ENCODE data around the gene CTXN3.

CTXN3 gene

GRCh38 chr5:127649018-127649439 is at the start of gene CTXN3:
Gene CTXN3 (plus strand): TSS chr5:127649082. CDS start chr5:127657522, 8,440 bp downstream.
- no peak for DNase-seq

DNA sequence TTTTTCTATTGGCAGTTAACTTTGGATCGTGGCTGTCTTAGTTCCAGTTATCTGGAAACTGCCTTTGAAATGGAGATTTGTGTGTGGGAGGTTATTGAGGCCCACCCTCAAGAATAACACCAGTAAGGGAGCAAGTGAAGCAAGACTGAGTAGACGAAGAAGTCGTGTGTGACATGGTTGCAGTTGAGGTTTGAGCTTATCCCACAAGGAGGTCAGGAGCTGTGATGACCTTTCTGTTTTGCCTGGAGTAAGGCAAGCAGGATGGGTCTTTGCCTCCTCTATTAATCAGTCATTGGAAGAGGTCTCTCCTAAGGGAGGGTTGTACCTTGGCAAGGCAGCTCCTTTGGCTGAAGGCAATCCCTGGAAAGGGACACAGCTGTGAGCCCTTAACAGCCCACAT is 49.6 kb upstream of the CTXN3 start:
- no peak for DNase-seq

GRCh38 chr5:127599847-127600246 is 49.0 kb upstream of the CTXN3 start:
- no peak for DNase-seq

- no peak for DNase-seq
These were observed 47.8 kb upstream of the CTXN3 start for GRCh38 chr5:127601111-127601510.

DNA sequence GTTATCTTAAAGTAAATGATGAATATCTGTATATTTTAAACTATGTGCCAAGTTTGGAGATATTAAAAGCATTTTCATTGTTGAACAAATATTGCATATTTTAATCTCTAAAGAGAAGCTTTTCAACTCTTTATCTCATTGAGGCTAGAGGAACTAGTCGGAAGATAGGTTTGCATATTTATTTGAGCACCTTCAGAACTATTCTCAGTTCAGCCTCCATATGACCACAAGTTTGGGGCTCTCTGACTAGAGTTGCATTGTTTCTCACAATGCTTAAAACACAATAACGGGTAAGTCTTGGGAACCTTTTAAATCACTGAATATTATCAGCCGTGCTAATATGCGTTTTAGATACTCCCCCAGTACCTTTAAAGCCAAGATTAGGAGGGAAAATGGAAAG is 47.3 kb upstream of the CTXN3 start:
- no peak for DNase-seq

DNA sequence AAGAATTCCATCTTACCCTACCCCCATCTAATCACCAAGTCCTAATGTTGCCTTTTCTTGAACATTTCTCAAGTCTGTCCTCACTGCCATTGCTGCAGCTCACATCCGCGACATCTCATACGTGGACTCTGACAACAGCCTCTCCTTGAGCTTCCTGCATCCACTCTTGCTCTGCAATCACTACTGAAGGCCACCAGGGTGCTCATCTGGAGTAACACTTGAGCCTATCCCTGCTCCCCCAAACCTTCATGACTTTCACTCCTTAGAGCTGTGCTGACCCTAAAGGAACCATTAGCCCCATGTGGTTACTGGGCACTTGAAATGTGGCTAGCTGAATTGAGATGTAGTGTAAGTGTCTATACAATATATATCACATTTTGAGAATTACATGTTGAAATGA is 46.4 kb upstream of the CTXN3 start:
- no peak for DNase-seq

DNA sequence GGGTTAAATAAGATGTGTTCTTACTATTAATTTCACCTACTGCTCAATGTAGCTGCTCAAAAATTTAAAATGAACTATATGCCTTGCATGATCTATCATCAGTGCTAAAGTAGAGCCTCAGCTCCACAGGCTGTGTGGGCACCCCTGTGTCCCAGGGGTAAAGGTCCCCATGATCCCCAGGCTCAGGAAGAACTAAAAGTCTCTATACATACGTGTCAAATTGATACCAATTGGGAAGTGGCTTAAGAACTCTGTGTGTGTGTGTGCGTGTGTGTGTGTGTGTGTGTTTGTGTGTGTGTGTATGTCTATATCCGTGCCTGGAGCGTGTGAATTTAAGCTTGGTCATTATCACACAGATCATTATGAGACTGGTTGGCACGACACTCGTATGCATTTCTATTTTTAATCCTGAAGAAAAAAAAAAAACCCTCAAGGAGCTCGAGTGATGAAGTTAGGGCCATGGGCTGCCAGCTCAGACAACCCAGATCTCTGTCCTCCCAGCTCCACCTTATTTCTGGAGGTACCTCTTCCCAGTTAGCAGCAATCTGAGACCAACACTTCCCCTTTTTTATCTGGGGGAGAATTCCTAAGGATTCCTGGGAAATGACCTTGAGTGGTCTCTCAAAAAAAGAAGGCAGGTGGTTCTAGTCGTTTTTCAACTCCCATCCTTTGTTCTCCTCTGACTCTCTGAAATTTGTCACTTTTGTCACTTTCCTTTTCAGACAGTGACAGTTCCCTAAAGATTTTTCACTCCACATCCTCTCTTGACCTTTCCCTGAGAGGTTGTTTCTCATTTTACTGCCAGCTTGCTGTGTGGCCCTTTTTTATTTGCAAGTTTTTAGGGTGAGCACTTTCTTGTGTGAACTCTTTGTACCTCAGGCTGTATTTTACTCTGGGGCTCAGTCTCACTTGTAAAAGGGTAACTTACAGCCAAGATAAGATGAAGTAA is 45.7 kb upstream of the CTXN3 start:
- no peak for DNase-seq

DNA sequence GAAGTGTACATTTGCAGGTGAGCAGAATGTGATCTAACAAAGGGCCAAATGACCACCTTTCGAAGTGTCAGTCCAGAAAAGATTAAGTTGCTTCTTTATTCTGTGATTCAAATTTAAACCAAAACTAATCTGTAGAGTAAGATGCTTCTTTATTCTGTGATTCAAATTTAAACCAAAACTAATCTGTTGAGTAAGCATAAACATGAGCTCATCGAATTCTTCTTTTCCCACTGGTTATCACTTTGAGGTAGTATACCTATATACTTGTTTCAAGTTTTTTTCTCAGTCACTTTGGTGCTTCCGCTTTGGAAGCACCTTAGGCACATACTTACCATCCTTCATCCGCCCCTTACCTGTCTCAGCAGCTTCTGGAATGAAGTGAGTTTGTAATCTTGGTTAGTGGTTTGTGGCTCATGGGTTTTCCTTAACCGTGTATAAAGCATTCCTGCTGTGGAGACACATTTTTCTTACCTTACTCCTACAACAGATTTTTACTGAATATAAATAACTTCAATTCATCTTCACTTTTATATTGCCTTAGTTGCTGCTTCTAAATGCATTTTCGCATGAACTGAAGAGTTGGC is 40.7 kb upstream of the CTXN3 start:
- no peak for DNase-seq

GRCh38 chr5:127609011-127609410 is 39.9 kb upstream of the CTXN3 start:
- DNase-seq: no peak

GRCh38 chr5:127609957-127610356 is 38.9 kb upstream of the CTXN3 start:
- DNase-seq: no peak

DNA sequence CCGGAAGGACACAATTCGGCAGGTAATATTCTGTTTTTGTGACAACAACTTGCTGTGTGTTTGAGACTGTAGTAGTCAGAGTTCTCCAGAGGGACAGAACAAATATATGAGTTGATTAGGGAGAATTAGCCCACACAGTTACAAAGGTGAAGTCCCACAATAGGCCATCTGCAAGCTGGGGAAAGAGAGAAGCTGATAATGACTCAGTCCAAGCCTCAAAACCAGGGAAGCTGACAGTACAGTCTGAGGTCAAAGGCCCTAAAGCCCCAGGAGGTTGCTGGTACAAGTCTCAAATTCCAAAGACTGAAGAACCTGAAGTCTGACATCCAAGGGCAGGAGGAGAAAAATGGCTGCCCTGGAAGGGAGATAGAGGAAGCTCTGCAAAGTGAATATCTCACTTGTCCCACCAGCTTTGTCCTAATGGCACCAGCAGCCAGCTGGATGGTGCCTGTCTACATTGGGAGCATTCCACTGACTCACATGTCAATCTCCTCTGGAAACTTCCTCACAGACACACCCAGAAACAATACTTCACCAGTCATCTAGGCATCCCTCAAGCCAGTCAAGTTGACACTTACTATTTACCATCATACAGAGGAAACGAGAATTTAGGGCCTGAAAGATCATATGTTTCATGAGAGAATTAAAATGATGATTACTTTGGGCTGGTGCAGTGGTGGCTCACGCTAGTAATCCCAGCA is 36.3 kb upstream of the CTXN3 start:
- DNase-seq: no peak

GRCh38 chr5:127615916-127616315 is 33.0 kb upstream of the CTXN3 start:
- no peak for DNase-seq

DNA sequence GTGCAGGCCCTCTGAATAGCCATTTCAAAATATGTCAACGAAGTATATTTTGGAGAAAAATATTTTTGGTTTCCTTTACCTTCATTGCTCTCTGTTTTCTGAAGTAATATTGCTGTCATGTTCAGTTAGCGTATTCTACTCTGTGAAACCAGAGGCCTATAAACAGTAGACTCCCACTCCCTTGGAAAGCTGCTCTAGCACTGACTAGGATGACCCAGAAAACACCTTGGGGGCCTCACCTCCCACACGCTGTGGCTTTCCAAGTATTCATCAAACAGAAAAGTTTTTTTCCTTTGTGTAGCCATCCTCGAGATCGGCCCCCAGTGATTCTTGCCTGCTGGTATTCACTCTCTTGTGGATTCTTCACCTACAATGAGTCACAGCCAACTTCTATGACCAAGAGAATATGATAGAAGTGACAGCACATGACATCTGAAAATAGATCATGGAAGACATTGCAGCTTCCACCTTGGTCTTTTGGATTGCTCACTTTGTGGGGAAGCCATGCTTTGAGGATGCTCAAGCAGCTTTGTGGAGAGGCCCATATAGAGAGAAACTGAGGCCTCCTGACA is 28.9 kb upstream of the CTXN3 start:
- DNase-seq: no peak

DNA sequence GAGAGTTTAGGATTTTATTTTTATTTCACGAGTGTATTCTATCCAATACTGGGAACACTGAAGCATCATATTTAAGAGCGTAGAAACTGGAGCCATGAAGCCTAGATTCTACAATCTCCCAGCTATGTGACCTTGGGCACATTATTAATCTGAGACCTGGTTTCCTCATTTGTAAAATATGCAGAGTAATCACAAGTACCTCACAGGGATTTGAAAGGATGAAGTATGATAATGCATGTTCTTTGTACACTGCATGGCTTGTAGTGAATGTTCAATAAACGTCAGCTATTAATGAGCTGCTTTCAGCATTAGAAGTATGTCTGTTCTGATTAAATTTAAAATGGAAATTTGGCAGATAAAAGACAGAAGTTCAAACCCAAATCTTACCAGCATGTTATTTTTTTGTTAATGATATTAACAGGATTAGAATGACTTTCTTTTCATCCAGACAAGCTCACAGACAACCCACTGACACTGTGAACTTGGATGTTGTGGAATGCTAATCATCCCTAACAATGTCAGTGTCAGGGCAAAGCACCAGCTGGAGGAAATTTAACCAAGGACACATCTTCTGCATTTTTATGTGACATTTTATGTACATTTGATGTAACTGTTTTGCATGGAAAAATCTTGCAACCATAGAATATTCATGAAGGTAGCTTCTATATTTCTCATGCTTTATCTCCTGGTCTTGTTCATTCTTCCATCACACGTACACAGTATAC is 27.1 kb upstream of the CTXN3 start:
- no peak for DNase-seq

DNA sequence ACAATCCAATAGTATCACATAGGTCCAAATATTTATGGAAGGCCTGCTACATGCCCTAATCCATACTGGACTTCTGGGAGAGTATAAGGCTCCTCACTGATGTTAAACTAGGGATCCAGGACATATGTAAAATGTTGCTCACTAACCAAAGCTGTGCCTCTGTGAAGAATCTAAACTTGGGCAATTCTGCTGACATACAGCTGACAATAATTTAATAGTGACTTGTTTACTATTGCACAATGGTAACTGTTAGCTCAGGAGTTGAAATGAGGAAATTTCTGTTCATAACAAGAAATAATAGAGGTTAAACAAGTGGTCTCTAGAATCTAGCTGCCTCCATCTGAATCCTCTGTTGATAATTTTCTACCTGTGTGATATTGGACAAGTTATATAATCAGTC is 14.9 kb upstream of the CTXN3 start:
- DNase-seq: no peak

DNA sequence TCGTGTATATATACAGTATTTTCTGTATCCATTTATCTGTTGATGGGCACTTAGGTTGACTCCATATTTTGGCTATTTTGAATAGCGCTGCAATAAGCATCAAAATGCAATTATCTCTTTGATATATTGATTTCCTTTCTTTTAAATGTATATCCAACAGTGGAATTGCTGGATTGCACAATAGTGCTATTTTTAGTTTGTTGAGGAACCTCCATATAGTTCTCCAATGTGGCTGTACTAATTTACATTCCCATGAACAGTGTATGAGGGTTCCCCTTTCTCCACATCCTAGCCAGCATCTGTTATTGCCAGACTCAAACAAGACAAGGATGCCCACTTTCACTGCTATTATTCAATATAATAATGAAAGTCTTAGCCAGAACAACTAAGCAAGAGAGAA is 9.1 kb upstream of the CTXN3 start:
- no peak for DNase-seq

- DNase-seq: no peak
These were observed 5.9 kb upstream of the CTXN3 start for GRCh38 chr5:127642949-127643348.

- no peak for DNase-seq
These were observed 5.3 kb upstream of the CTXN3 start for GRCh38 chr5:127643607-127644006.

- no peak for DNase-seq
These were observed 3.6 kb upstream of the CTXN3 start for GRCh38 chr5:127645300-127645726.

GRCh38 chr5:127647361-127647958 is 1.4 kb upstream of the CTXN3 start:
- DNase-seq: no peak

DNA sequence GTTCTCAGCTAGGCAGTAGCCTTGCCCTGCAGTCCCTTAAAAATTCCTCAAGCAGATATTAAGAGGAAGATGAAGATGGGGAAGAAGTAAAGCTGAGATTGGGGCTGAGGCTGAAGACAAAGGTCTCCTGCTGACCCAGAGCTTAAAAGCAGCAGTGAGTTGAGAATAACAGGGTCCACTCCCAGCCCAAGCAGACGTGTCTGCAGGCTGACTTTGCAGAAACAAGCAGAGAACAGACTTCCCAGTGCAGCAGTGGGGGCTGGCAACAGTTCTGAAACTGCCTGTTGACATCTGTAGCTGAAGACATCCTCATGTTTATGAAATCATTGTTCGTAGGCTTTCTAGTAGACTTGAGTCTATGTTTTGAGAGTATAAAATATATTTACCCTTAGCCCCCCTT is 1.1 kb downstream of the CTXN3 start:
- no peak for DNase-seq

DNA sequence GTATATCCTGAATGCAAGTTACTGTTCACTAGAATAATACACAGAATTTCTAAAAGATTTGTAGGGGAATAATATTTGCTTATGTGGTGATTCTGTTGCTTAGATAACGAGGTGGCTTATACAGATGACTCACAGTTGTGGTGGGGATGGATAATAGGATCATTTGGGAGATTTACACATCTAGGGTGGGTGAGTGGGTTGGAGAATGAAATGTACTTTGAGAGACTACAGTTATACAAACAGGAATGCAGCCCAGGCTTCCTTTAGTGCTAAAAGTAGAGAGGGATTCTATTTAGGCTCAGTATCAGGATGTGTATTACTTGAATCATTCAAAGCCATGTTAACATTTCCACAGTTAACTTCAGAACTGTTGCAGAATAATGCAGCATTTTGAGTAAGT is 1.8 kb downstream of the CTXN3 start:
- DNase-seq: no peak

Data from activated gamma-delta T cell treated with Interleukin-2 at 50 U/mL for 16 hours (primary cell).